B cell (primary cell): ENCODE measurements around the gene UCK1. TPM values are rescaled to one million over a fixed set of nuclear protein-coding genes. Genes with fewer than 3 reads are reported as not detected.

ENCODE experiments used
- ATAC-seq: fragments of 200-7000 bp; cut with Tn5 transposase; one replicate; pipeline ENCODE4 v1.10.0; 2021; ENCODE audit warnings: low read depth, mild to moderate bottlenecking, moderate number of reproducible peaks, moderate library complexity
- CTCF ChIA-PET: fragments of 350-600 bp; sonication (Branson Sonifier 250); formaldehyde crosslinking; loops from one replicate; lab custom pipeline; 2021; ENCODE audit warnings: antibody characterized with exemption, inconsistent platforms; lab: Charles Lee
- POLR2A ChIA-PET: fragments of 350-600 bp; sonication (Branson Sonifier 250); formaldehyde crosslinking; loops from one replicate; lab custom pipeline; 2021; ENCODE audit warnings: antibody characterized with exemption; lab: Charles Lee
- DNase-seq: peaks from one replicate; pipeline ENCODE4 v3.0.0; 2013
- H2AFZ ChIP-seq: 2 replicates; pipeline ENCODE4 v1.6.1; 2012; ENCODE audit warnings: mild to moderate bottlenecking, low read depth, low read length; ENCODE audit not compliant: insufficient read depth, poor library complexity, severe bottlenecking
- H3K27ac ChIP-seq, 2 donors: 1 replicate in 1 of 2; 2 replicates in 1 of 2; pipeline ENCODE4 v1.5.1; 2012 to 2013; ENCODE audit warnings: low read length in 2 of 2, mild to moderate bottlenecking in 2 of 2, moderate library complexity in 1 of 2
- H3K27me3 ChIP-seq, 4 experiments: fragments of 200-600 bp in 1 of 4; sonication (generic) in 1 of 4; replicated peaks in 1 of 4; 1 replicate in 2 of 4; 2 replicates in 2 of 4; pipeline versions ENCODE4 v1.6.1 to v1.7.0; 2013 to 2016; ENCODE audit warnings: low read length in 3 of 4, mild to moderate bottlenecking in 2 of 4, mixed read lengths in 1 of 4, moderate library complexity in 1 of 4; ENCODE audit not compliant: insufficient read depth in 4 of 4, control insufficient read depth in 3 of 4; ENCODE audit errors: control extremely low read depth in 1 of 4
- H3K36me3 ChIP-seq, 2 experiments: replicated peaks in 1 of 2; 1 replicate in 1 of 2; 2 replicates in 1 of 2; pipeline versions ENCODE4 v1.6.1 to v1.7.1; 2013; ENCODE audit warnings: low read length in 1 of 2; ENCODE audit not compliant: insufficient read depth in 2 of 2, control insufficient read depth in 1 of 2; ENCODE audit errors: control extremely low read depth in 1 of 2, extremely low read depth in 1 of 2
- H3K4me1 ChIP-seq, 2 donors: fragments of 200-600 bp in 1 of 2; sonication (generic) in 1 of 2; 1 replicate in 1 of 2; 2 replicates in 1 of 2; pipeline versions ENCODE4 v1.5.1 to v1.6.1; 2013 to 2017; ENCODE audit warnings: low read length in 2 of 2; ENCODE audit not compliant: control insufficient read depth in 2 of 2, insufficient read depth in 2 of 2
- H3K4me2 ChIP-seq: replicated peaks from 2 replicates; pipeline ENCODE3; 2012; ENCODE audit warnings: mild to moderate bottlenecking, low read depth, low read length; ENCODE audit not compliant: poor library complexity, severe bottlenecking
- H3K4me3 ChIP-seq, 5 experiments: fragments of 200-600 bp in 1 of 5; sonication (generic) in 1 of 5; 1 replicate in 3 of 5; 2 replicates in 2 of 5; pipeline versions ENCODE4 v1.5.1 to v1.7.0; 2011 to 2016; ENCODE audit warnings: low read length in 4 of 5, mild to moderate bottlenecking in 4 of 5, low read depth in 2 of 5, control low read depth in 1 of 5, moderate library complexity in 1 of 5; ENCODE audit not compliant: insufficient read depth in 1 of 5; ENCODE audit errors: control extremely low read depth in 1 of 5, extremely low read depth in 1 of 5
- H3K79me2 ChIP-seq: fragments of 200-600 bp; sonication (generic); one replicate; pipeline ENCODE4 v1.6.0; 2016; ENCODE audit warnings: low read length; ENCODE audit not compliant: control insufficient read depth, insufficient read depth
- H3K9ac ChIP-seq: fragments of 200-600 bp; sonication (generic); 2 replicates; pipeline ENCODE4 v1.6.1; 2017; ENCODE audit warnings: mild to moderate bottlenecking, low read length, moderate library complexity
- H3K9me3 ChIP-seq, 3 donors: one replicate each; pipeline versions ENCODE4 v1.6.1 to v1.7.1; 2013; ENCODE audit warnings: low read length in 2 of 3; ENCODE audit not compliant: control insufficient read depth in 2 of 3, insufficient read depth in 1 of 3; ENCODE audit errors: control extremely low read depth in 1 of 3
- H4K20me1 ChIP-seq: 2 replicates; pipeline ENCODE4 v1.6.0; 2012; ENCODE audit warnings: mild to moderate bottlenecking, low read length; ENCODE audit not compliant: insufficient read depth, control insufficient read depth, poor library complexity, severe bottlenecking
- H3K27ac Mint-ChIP-seq: one replicate; pipeline ENCODE4 v1.8.0; 2021; ENCODE audit warnings: mixed read lengths
- H3K27me3 Mint-ChIP-seq: one replicate; pipeline ENCODE4 v1.8.0; 2021; ENCODE audit warnings: mixed read lengths
- H3K4me1 Mint-ChIP-seq: one replicate; pipeline ENCODE4 v1.8.0; 2021; ENCODE audit warnings: mixed read lengths
- H3K4me3 Mint-ChIP-seq: one replicate; pipeline ENCODE4 v1.8.0; 2021; ENCODE audit warnings: mixed read lengths
- H3K9me3 Mint-ChIP-seq: one replicate; pipeline ENCODE4 v1.8.0; 2022; ENCODE audit warnings: mixed read lengths; ENCODE audit not compliant: insufficient read depth
- EZH2 ChIP-seq: IDR thresholded peaks from 2 replicates; pipeline ENCODE4 v1.6.1; 2012; ENCODE audit warnings: borderline replicate concordance, low read depth, mild to moderate bottlenecking, moderate library complexity, low read length; ENCODE audit not compliant: insufficient read depth, poor library complexity, severe bottlenecking
- WGBS: methylation state at CpG from one replicate; pipeline ENCODE4 v1.1.5; 2013; ENCODE audit warnings: missing lambda C conversion rate; ENCODE audit not compliant: insufficient coverage; 5-methylcytosine and 5-hydroxymethylcytosine counted together
- intact Hi-C: fragments of 100-400 bp; cut with micrococcal nuclease; formaldehyde crosslinking; loops from one replicate; pipeline ENCODE4 v1.10.0; 2022
- polyA plus RNA-seq: library from polyadenylated mRNA; depleted of rRNA; stranded (reverse); fragments of >200 nt; gene quantifications from 2 replicates; pipeline ENCODE4 v1.2.3, GENCODE V29; 2012
- total RNA-seq, 2 donors: library from RNA; stranded (reverse); fragments of 120-200 nt in 1 of 2; gene quantifications; 1 replicate in 1 of 2; 2 replicates in 1 of 2; pipeline versions ENCODE4 v1.2.3 to v1.2.4, GENCODE V29; 2013 to 2022
- TF ChIP-seq, protein P1 (sequence below): fragments of 200-600 bp; IDR thresholded peaks from one replicate; pipeline ENCODE4 v1.8.0; 2022; ENCODE audit warnings: antibody characterized with exemption, mild to moderate bottlenecking

UCK1 gene
- total and polyA plus RNA-seq, 2 donors (not counting 1 experiment from before 2014, with no cell fraction given), result 25.3 to 39.3 TPM

DNA sequence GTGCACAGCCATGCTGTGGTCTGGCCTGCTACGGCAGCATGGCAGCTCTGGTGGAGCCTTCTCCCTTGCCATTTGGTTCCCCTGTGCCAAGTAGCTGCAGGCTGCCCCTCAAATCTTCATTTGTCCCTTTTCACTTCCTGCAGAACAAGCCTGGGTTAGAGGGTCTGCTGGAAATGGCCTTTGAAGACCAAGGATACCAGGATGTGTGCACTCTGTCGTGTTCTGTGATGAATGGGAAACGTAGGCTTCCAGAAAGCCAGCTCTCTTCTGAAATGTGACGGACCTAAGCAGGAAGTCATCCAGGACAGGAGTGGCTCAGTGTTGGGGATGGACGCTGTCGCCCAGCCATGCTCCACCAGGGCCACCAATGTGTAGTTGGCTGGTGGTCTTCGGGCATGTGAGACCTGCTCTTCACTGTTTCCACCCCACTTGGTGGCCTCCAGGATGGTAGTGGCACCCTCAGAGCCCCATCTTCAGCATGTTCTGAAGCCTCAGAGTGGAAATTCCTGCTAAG, 31.8 kb downstream of the UCK1 start:
- H3K9me3 ChIP-seq, result no peaks in the 10 kb centered on the region
- ATAC-seq, result no peak
- intact Hi-C loops, result no loop called here
- no peak overlapping the region for H3K27ac ChIP-seq
- no peak overlapping the region for H3K4me3 ChIP-seq
- 98% methylated on average over 7 of the region's 7 CpGs for WGBS
- H3K27me3 Mint-ChIP-seq, result no peaks in the 10 kb centered on the region
- peaks cover 7 to 50% of the 10 kb centered on the region in 2 experiments for H3K36me3 ChIP-seq
- H3K79me2 ChIP-seq, result peaks cover 22% of the 10 kb centered on the region
- TF ChIP-seq, protein P1, sequence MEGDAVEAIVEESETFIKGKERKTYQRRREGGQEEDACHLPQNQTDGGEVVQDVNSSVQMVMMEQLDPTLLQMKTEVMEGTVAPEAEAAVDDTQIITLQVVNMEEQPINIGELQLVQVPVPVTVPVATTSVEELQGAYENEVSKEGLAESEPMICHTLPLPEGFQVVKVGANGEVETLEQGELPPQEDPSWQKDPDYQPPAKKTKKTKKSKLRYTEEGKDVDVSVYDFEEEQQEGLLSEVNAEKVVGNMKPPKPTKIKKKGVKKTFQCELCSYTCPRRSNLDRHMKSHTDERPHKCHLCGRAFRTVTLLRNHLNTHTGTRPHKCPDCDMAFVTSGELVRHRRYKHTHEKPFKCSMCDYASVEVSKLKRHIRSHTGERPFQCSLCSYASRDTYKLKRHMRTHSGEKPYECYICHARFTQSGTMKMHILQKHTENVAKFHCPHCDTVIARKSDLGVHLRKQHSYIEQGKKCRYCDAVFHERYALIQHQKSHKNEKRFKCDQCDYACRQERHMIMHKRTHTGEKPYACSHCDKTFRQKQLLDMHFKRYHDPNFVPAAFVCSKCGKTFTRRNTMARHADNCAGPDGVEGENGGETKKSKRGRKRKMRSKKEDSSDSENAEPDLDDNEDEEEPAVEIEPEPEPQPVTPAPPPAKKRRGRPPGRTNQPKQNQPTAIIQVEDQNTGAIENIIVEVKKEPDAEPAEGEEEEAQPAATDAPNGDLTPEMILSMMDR, result no peak
- TF ChIP-seq EZH2, result no peak
- H3K4me2 ChIP-seq, result no peak overlapping the region
- H3K27me3 ChIP-seq, result no peaks in the 10 kb centered on the region
- no peak overlapping the region for H2AFZ ChIP-seq
- H3K9me3 Mint-ChIP-seq, result no peaks in the 10 kb centered on the region
- H3K4me1 Mint-ChIP-seq, result peaks cover 21% of the 10 kb centered on the region
- ChIA-PET POLR2A (no interaction called here), CTCF (no interaction called here)
- H3K9ac ChIP-seq, result no peak overlapping the region
- no peak for DNase-seq
- no peak overlapping the region for H3K4me3 Mint-ChIP-seq
- peaks cover 9 to 20% of the 10 kb centered on the region in 2 donors for H3K4me1 ChIP-seq
- H4K20me1 ChIP-seq, result peaks cover 47% of the 10 kb centered on the region
- peak overlapping the region; percentile 15 for H3K27ac Mint-ChIP-seq

DNA sequence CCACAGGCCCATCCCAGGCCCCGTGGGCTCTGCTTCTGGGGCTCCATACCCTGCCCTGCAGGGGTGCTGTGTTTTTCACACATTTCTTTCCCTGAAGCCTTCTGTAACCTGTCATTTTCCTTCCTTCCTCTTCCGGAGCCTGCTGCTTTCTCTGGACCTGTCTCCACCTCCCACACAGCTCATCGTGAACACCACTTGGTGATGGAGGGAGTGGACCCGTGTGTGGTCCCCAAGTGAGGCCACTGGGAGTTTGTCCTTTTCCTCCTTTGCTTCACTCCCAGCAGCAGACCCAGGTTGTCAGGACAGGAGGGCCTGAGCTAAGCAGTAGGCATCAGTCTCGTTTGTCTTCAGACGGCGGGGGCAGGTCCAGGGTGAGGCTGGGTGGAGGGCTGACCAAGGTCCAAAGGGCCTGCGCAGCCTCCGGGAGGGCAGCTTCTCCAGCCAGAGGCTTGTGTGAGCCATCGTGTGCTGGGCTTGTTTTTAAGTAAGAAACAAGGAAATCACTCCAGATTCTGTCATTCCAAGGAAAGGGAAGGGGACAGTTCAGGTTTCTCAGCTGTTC, 34.1 kb downstream of the UCK1 start:
- POLR2A ChIA-PET, result no interaction called here
- Mint-ChIP-seq H3K27ac (no peak overlapping the region), H3K4me1 (peaks cover 5% of the 10 kb centered on the region)

More for the DNA sequence above, 34.1 kb downstream of the UCK1 start:
- Histone ChIP-seq H3K27me3 (no peaks in the 10 kb centered on the region), H2AFZ (no peak overlapping the region), H3K36me3 (peaks cover 7 to 73% of the 10 kb centered on the region in 2 experiments), H3K4me1 (peaks cover 0 to 2% of the 10 kb centered on the region in 2 donors), H3K4me3 (no peak overlapping the region), H3K79me2 (peaks cover 11% of the 10 kb centered on the region), H3K4me2 (no peak overlapping the region), H3K9me3 (no peaks in the 10 kb centered on the region), H3K9ac (no peak overlapping the region), H4K20me1 (peaks cover 68% of the 10 kb centered on the region), H3K27ac (no peak overlapping the region)
- Mint-ChIP-seq H3K9me3 (no peaks in the 10 kb centered on the region), H3K27me3 (no peaks in the 10 kb centered on the region), H3K4me3 (no peak overlapping the region)
- CTCF ChIA-PET, result interaction anchor here (0.7 kb wide), 1 partner anchor 125 kb away, joined by 3 read pairs; no protein-coding TSS in a partner anchor
- WGBS, result 94% methylated on average over 6 of the region's 10 CpGs
- intact Hi-C loops, result no loop called here
- TF ChIP-seq, protein P1, result no peak
- no peak for TF ChIP-seq EZH2
- ATAC-seq (no peak), DNase-seq (no peak)
